ENCODE measurements around the gene PANK4. TPM values are rescaled to one million over a fixed set of nuclear protein-coding genes. Genes with fewer than 3 reads are reported as not detected.
A peak's percentile ranks its signal among the peaks of the same experiment; 100 is the strongest.

The PANK4 gene
- total and polyA plus RNA-seq, 2 of the 8 experiments (the other 6 are each of a cell fraction or from before 2014, with no cell fraction given) = 20.1 to 29.7 TPM

GRCh38 chr1:2526824-2527555 is 594 bp upstream of the PANK4 start:
- TF ChIP-seq MAX (IDR thresholded peaks at IDR 0.05) (peak; percentile 71), EZH2 (IDR thresholded peaks at IDR 0.05; ENCODE audit: low read depth, low read length, severe bottlenecking) (peak; percentile 23), SIN3A (conservative IDR thresholded peaks at IDR 0.05 in 1 of 2, IDR thresholded peaks at IDR 0.05 in 1 of 2; ENCODE audit: low read depth in 1 of 2, low read length in 2 of 2) (peak; percentile 64 to 74; a peak in 3 of 4 replicates), SAP30 (IDR thresholded peaks at IDR 0.05; ENCODE audit: insufficient read depth, insufficient replicate concordance, low read length) (peak; percentile 52), RFX5 (IDR thresholded peaks at IDR 0.05; ENCODE audit: borderline replicate concordance, low read depth, low read length) (no peak), TEAD4 (IDR thresholded peaks at IDR 0.05; ENCODE audit: low read depth, low read length) (no peak), USF2 (IDR thresholded peaks at IDR 0.05; ENCODE audit: low read length) (peak; percentile 51; the same call in 1 of the 2 replicates)
- Histone ChIP-seq H3K56ac (replicated peaks; ENCODE audit: insufficient read length, low read depth, low read length) (no peak overlapping the region), H2BK120ac (replicated peaks; ENCODE audit: low read depth, low read length) (no peak overlapping the region), H3K27me3 (replicated peaks in 1 of 4; ENCODE audit: control insufficient read depth in 3 of 4, extremely low read depth in 1 of 4, insufficient read depth in 3 of 4, low read length in 3 of 4) (peaks cover 30 to 53% (median 50%) of the 10 kb centered on the region in 4 experiments), H4K8ac (ENCODE audit: extremely low read depth, insufficient read depth, low read length) (no peak overlapping the region), H3K18ac (ENCODE audit: extremely low read depth, low read length) (0 out of 2 replicates have a peak overlapping the region, but pooled peaks have one; percentile 62), H3K4ac (replicated peaks; ENCODE audit: insufficient read length, low read depth, low read length) (no peak overlapping the region), H3K4me2 (ENCODE audit: insufficient read depth in 1 of 2, low read depth in 2 of 2, low read length in 2 of 2) (peak overlapping the region; percentile 73 to 78), H2AFZ (ENCODE audit: low read length) (no peak overlapping the region), H3K23me2 (ENCODE audit: low read depth, low read length) (peaks cover 7% of the 10 kb centered on the region; the same call in 1 of the 2 replicates), H3K79me1 (ENCODE audit: low read depth, low read length) (peaks cover 26% of the 10 kb centered on the region), H3K14ac (ENCODE audit: insufficient read length) (no peak overlapping the region), H3K9me3 (ENCODE audit: insufficient read depth in 2 of 2, low read depth in 1 of 2, low read length in 1 of 2) (no peaks in the 10 kb centered on the region), H3K27ac (ENCODE audit: low read depth, low read length) (no peak overlapping the region), H2BK15ac (ENCODE audit: low read length) (no peak overlapping the region), H2BK5ac (ENCODE audit: low read depth, low read length) (no peak overlapping the region), H3K79me2 (ENCODE audit: control insufficient read depth in 1 of 2, insufficient read depth in 2 of 2, low read length in 2 of 2) (peaks cover 14 to 40% of the 10 kb centered on the region in 2 experiments), H2BK12ac (ENCODE audit: low read depth, low read length) (peak overlapping the region; percentile 39; the same call in 1 of the 2 replicates), H3K4me3 (ENCODE audit: extremely low read depth in 1 of 4, insufficient read depth in 2 of 4, low read depth in 3 of 4, low read length in 4 of 4) (peak overlapping the region; percentile 25 to 91 (median 42); a peak in 7 of 8 replicates), H4K20me1 (replicated peaks in 1 of 2; ENCODE audit: control insufficient read depth in 1 of 2, insufficient read depth in 2 of 2, low read length in 2 of 2) (peaks cover 31 to 46% of the 10 kb centered on the region in 2 experiments), H2AK5ac (ENCODE audit: low read depth, low read length) (0 out of 2 replicates have a peak overlapping the region, but pooled peaks have one; percentile 24), H4K91ac (replicated peaks; ENCODE audit: insufficient read length, low read length) (no peak overlapping the region), H3K9ac (replicated peaks in 1 of 4; ENCODE audit: extremely low read depth in 1 of 4, low read depth in 3 of 4, low read length in 3 of 4) (no peak overlapping the region; a peak in 2 of 7 replicates), H3K4me1 (replicated peaks in 1 of 4; ENCODE audit: control insufficient read depth in 3 of 4, insufficient read depth in 4 of 4, low read length in 3 of 4) (peaks cover 0 to 40% (median 21%) of the 10 kb centered on the region in 4 experiments; a peak in 6 of 7 replicates), H4K5ac (ENCODE audit: insufficient read length, low read depth, low read length) (no peak overlapping the region), H2BK20ac (ENCODE audit: low read length) (no peak overlapping the region), H3K36me3 (ENCODE audit: control insufficient read depth in 2 of 4, insufficient read depth in 4 of 4, low read length in 3 of 4) (no peaks in the 10 kb centered on the region), H3K23ac (ENCODE audit: insufficient read length) (no peak overlapping the region)
- FAIRE-seq (no peak), DNase-seq (ENCODE audit: low read depth in 1 of 2, low spot score in 2 of 2) (no peak)
- ChIA-PET POLR2A (ENCODE audit: partially characterized antibody) (interaction anchor here (0.6 to 3.2 kb wide), 11 partner anchors 8 to 542 kb away, joined by 3 to 13 read pairs (median 4); partner anchors contain the start of gene PRDM16), CTCF (ENCODE audit: partially characterized antibody) (interaction anchor here (0.7 to 4.9 kb wide), 5 partner anchors 11 to 112 kb away, joined by 3 to 27 read pairs (median 3); no protein-coding TSS in a partner anchor)
- WGBS, 2 experiments (ENCODE audit: extremely low coverage in 1 of 2, insufficient coverage in 1 of 2, insufficient read length in 1 of 2, insufficient replicate concordance in 2 of 2, low coverage in 1 of 2, low lambda C conversion rate in 2 of 2, missing lambda C conversion rate in 1 of 2) = 30% methylated on average over 17 of the region's 20 CpGs; no CpG with 5 or more reads in 1 of the 2 experiments

Data from H1 (cell line).